T1000 (cell line): ENCODE data around the gene SNAPC2.
"Not testable (repeated sequence)": the region's sequence is repeated elsewhere in the genome, so short reads cannot be mapped to it uniquely, and the experiment has no call there.

ENCODE experiments used
- DNase-seq: peaks from one replicate; lab custom pipeline; 2025; ENCODE audit warnings: mixed read lengths; lab: John Stamatoyannopoulos, UW

The SNAPC2 gene

DNA sequence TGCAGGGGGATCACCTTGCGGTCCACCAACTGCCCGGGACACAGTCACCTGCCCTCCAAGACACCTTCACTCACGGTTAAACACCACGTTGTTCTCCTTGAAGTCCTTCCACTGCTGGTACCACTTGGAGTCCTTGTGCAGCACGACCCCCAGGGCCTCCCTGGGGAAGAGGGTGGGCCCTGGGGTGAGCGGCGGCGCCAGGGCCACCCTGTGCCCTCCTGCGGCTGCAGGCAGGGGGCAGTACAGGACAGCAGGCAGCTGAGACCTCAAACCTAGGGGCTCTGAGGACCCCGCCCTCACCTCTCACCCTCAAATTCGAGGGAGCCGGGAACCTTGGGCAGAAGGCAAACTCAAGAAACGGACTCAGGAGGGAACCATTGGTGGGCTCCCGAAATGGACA, 13.3 kb downstream of the SNAPC2 start:
- no peak for DNase-seq

DNA sequence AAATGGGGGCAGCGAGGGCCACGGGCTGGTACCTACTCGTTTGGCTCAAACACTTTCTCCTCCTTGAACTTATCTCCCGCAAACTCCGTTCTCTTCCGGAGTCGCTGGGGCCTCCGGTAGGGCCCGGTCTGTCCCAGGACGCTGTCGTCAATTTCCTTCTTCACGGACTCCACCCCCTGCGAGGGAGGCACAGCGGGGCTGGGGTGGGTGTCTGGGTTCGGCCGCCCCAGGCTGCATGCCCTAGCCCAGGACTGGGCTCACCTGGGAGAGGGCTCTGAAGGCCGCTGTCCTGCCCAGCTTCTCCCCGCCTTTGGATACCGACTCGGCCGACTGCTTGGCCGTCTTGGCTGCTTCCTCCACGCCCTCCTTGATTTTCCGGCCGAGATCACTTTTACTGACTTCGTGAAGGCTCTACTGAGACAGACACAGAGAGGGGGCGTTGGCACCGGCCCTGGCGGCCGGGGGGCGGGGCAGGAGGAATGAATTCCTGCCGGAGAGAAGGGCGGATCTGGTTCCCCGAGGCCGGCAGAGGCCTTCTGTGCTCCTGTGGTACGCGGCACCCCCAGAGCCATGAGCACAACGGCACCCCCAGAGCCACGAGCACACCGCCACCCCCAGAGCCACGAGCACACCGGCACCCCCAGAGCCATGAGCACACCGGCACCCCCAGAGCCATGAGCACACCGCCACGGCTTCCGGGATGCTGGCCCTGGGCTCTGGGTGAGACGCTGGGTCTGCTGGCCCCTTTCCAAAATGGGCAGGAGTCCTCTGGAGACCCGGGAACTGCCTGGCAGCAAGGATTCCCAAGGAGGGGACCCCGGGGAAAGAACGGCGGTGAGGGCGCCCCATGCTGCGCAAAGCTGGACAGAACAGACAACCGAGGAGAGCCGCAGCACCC, 13.9 kb downstream of the SNAPC2 start:
- DNase-seq = no peak

DNA sequence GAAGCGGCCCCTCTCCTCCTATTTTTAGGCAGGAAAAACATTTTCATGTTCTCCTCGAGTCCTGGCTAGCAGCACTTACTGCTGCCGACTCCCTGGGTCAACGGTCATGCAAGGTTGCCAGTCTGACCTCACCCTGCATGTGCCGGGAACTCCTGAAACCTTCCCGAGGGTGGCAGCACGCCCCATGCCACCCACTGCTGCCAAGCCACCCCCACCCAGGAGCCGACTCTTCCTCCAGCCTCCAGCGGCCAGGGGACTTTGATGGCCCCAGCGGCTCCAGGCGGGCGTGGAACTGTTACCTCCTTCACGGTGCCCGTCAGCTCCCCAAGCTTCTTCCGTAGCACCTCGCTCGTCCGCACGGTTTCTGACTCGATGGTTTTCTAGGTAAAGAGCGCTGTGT, 14.6 kb downstream of the SNAPC2 start:
- DNase-seq = no peak

DNA sequence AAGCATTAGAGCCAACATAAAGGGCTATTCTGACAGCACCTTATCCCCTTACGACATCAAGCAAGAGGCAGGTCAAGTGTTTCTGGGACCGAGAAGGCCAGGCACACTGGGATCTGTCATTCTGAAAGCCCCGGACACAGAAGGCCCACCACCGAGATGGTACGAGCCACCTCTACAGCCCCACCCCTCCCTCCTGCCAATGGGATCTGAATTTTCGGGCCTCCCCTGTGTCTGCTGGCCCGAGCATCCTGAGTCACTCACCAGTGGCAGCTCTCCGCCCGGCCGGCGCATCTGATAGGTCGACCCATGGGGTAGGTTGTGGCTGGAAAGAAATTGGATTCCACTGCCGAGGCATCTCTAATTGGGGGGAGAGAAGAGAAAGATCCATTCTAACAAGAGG, 20.7 kb downstream of the SNAPC2 start:
- DNase-seq = no peak

DNA sequence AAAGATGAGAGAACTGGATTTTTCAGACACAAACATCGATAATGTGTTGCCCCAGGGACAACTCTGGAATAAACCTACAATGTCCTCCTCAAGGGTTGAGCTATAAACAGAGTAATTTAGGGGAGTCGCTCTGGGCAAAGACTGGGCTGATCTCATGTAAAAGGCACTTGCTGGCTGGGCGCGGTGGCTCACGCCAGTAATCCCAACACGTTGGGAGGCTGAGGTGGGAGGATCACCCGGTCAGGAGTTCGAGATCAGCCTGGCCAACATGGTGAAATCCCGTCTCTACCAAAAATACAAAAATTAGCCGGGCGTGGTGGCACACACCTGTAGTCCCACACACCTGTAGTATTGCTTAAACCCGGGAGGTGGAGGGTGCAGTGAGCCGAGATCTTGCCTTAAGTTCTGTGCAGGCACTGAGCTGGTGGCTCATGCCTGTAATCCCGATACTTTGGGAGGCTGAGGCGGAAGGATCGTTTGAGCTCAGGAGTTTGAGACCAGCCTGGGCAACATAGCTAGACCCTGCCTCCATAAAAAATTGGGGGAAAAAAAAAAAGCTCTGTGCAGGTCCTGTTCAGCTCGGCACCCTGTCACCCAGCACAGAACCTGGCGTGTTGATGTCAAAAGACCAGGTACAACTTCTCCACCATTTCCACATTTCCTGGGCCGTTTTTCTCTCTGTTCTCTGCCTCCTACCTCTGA, 21.9 kb downstream of the SNAPC2 start:
- DNase-seq = no peak

DNA sequence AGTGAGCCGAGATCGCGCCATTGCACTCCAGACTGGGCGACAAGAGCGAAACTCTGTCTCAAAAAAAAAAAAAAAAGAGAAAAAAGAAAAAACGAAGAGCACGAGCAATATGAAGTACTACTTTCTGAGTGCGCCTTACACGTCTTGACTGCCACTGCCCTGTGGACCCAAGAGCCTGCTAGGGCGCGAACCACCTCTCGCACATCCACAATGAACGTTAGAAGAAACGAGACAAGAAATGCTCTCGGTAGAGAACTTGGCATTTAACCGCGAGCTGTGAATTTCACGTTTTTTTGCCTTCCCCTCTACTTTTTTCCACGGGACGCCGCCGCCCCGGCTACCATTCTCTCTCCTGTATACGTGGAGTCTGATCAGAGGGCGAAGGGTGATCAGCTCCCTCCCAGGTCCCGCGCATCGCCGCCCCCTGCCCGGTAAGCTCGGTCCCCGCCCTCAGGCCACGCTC, 22.9 kb downstream of the SNAPC2 start:
- no peak for DNase-seq

DNA sequence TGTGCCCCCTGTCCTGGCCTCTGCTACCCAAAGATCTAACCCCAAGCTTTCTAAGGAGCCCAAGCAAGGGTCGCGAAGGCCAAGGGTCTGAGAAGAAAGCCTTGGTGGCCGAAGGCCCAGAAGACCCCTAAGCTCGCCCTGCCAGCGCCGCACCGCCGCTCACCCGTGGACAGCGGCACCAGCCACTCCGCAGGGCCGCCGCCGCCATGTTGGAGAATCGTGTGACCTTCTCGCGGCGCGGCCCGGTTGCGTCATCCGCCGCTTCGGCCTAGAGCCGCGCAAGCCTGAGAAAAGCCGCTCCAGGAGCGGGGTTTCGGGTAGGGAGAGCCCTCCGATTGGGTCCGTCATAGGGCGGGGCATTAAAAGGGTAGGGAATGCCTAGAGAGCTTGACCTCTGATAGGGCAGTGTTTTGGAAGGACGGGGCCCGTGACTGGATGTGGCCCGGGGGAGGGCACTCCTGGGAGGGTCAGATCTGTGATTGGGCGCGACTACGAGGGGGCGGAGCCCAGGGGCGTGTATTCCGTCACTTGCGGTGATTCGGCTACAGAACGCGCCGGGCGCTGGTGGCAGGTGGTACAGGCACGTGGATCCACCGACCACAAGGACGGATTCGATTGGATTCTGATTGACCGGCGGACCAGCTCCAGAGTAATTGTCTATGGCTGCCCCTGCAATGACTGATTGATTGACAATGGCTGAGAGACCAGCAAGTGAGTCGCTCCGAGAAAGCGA, 23.5 kb downstream of the SNAPC2 start, which contains the start of gene TIMM44:
TIMM44 (minus strand) TSS at position 223 of the 733 bp plus-strand sequence; CDS start at position 208, 15 bp downstream.
- peak; percentile 98 for DNase-seq

DNA sequence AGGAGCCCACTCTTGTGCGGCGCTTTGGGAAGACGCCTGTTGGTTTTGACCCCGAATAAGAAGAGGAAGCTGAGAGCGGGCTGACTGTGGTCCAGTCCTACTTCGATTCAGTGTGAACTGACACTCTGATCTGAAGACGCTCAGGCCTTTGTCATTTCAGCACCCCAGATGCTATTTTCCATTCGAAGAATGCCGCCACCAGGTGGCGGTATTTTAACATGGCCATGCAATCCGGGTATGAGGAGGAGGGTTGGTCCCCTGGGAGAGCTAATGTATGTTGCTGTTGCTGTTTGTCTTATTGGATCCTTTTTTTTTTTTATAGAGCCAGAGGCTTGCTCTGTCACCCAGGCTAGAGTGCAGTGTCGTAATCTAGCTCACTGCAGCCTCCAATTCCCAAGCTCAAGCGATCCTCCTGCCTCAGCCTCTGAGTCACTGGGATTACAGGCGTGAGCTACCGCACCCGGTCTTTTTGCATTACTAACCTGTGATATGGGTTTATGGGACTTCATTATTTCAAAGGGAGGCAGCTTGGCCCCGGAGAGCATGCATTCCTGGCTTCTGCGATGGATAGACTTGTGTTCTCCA, 24.1 kb downstream of the SNAPC2 start:
- DNase-seq = peak; percentile 83

DNA sequence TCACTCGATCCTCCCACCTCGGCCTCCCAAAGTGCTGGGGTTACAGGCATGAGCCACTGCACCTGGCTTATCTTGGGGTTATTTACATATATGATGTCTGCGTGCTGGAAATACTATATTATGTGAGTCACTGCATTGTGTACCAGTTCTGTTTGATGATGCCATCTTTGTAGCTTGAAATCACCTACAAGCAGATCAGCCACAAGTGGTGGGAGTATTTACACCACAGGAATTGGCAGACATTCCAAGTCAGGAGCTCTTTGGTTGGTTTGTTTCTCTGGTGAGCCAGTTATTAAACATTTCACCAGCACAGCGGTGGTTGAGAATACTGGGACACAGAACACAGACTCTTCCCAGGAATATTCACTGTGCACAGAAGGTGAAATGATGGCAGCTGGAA, 27.8 kb downstream of the SNAPC2 start:
- no peak for DNase-seq

DNA sequence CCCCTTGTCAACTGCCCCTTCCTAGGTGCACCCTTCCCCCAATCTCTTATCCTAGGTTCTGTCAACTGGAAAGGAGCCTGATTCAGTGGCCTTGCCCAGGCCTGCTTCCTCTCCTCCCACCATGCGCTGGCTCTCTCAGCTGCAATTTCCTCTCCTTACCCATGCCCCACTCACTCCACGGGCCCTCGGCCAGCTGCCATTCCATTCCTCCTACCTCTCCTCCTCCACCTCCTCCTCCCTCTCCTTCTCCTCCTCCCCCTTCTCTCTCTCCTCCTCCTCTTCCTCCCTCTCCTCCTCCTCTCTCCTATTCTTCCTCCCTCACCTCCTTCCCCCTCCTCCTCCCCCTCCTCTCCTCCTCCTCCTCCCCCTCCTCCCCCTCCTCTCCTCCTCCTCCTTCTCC, 32.9 kb downstream of the SNAPC2 start:
- DNase-seq = no peak

DNA sequence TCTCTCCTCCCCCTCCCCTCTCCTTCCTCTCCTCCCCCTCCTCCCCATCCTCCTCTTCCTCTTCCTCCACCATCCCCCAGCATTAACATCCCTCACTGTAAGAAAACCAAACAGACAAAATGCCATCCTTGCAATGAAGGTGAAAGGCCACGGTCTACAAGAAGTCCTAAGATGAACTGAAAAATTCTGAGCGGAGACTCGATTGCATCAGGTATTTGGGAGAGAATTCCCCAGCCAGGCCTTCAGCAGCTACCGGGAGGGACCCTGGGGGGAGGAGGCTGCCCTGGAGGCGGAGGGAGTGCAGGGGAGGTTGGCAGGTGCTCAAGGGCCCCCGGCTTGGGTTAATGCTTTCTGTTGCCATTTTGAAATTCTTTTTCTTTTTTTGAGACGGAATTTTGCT, 33.4 kb downstream of the SNAPC2 start:
- no peak for DNase-seq

DNA sequence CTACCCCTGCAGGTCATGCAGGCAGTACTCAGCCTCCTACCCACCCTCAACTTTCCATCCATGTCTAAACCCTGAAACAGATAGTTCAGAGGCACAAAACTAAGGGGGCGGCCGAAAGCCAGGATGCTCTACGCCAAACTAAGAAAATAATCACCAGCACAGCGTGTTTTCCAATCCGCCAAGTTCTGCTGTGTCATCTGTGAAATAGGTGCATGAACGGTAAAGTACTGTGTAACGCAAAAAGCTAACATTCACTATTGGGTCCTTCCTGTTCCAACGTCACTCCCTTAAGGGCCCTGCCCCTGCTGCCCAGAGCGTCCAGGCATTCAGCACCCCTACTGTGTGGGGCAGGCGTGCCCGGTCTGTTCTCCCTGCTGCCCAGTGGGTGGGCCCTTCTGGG, 35.6 kb downstream of the SNAPC2 start:
- no peak for DNase-seq

DNA sequence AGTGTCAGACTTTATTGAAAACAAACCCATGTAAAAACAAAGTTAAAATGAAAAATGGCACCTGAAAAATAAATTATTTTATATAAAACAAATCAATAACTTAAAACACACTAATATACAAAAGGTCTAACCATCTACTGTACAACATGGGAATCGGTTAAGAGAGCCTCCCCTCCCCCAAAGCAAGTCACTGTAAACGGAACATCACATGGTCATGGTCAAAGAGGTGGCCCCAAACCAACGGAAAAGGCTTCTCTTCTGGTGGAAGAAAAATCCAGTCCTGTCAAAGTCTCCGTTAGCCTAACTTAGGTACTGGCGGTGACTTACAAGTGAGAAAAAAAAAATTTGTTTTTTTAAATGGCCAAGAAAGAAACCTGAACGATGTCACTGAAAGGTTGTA, 39.1 kb downstream of the SNAPC2 start:
- no peak for DNase-seq

DNA sequence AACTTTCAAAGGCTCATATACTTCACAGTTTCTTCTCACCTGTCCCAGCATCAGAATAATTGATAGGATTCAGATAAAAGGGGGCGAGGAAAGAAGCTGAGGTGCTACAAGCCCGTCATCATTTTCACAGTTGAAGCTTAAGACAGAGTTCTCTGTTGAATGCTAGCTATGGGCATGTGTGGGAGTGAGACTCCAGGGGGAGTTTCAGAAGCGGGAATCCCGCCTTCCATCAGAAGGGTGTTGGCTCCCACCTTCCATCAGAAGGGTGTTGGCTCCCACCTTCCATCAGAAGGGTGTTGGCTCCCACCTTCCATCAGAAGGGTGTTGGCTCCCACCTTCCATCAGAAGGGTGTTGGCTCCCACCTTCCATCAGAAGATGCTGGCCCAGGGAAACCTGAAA, 40.9 kb downstream of the SNAPC2 start:
- DNase-seq = not testable (repeated sequence)

DNA sequence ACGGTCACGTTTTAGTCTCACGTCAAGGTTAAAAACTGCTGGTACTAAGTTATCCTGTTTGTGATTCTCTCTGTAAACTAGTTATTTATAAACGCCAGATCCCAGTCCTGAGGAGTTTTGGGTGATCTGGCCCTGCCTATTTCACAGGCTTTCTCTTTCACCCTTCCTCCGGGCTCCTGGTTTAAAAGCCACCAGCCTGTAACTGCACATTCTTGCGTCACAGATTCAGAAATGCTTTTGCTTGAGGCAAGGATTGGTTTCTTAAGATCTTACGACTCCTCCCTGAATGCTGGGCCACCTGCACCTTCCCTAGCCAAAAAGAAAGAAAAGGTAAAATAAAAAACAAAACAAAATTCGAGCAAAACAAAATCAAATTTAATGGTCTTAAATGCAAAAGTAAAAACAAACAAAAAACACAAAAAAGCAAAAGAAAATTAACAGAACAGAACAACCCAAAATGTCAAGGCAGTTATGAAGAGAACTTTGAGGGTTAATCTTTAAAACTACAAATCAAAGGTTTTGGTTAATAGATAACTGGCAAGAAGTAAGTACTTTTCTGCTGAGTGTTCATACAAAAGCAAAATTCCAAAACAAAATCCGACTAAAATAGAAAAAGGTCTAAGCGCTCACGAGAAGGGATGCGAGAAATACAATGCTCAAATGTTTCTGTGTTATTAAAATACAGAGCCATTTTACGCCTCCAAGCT, 41.9 kb downstream of the SNAPC2 start:
- no peak for DNase-seq

DNA sequence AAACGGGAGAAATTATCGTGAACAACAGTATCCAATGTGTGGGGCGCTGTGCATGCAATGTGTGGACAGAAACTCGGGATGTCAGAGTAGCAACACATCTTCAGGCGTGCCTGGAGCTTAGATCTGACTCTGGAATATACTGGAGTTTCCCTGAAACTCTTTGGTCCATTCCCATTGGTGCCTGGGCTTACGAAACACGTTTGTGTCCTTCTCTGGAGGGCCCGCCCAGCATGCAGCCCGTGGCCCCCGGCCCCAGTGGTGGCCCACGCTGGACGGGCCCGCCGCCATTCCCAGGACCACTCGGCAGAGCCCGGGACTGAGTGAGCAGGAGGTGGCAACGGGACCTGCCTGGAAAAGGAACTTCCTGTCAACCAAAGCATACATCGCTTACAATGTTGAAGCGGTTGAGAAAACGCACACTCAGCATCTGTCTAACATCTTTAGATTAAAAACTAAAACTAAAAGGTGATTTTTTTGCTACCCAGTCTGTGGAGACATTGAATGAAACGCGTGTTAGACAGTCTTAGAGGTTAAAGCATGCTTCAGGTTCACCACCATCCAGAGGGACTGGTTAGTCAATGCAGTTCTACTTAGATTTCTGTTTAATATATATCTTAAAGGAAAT, 42.6 kb downstream of the SNAPC2 start:
- DNase-seq = no peak

DNA sequence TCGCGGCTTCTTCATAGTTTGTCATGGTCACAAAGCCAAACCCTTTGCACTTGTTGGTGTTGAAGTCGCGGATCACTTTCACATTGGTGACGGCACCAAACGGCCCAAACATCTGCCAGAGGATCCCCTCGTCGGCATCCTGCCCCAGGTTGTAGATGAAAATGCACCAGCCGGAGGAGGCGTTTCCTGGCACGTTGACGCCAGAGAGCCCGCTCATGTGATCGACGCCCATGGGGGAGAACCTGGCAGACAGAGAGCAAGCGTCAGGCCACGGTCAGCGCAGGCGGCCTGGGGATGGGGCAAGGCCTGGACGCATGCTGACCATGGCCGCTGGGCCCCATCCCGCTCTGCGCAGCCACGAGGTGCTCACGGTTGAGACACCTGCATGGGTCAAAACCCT, 43.4 kb downstream of the SNAPC2 start:
- no peak for DNase-seq

DNA sequence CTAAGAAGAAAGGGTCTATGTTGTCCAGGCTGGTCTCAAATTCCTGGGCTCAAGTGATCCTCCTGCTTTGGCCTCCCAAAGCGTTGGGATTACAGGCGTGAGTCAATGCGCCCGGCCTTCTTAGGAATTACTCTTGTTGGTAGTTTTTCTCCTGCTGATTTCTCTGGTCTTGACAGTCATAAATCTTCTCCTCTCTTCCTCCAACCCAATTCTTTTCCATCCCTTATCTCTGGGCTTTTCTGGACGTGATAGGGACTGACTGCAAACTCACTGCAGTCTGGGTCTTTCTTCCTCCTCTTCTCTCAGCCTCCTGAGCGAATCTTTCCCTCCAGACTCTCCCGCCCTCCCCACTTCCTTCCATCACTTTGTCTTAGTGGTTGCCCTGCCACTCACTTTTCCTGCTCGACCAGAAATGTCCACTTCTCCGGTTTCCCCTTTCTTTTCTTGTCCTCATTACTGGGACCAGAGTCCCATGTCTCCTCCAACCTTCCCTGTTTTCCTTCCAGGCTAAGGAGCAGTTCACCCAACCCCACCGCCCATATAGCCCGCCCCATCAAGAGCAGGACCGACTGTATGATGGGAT, 45.2 kb downstream of the SNAPC2 start:
- no peak for DNase-seq

DNA sequence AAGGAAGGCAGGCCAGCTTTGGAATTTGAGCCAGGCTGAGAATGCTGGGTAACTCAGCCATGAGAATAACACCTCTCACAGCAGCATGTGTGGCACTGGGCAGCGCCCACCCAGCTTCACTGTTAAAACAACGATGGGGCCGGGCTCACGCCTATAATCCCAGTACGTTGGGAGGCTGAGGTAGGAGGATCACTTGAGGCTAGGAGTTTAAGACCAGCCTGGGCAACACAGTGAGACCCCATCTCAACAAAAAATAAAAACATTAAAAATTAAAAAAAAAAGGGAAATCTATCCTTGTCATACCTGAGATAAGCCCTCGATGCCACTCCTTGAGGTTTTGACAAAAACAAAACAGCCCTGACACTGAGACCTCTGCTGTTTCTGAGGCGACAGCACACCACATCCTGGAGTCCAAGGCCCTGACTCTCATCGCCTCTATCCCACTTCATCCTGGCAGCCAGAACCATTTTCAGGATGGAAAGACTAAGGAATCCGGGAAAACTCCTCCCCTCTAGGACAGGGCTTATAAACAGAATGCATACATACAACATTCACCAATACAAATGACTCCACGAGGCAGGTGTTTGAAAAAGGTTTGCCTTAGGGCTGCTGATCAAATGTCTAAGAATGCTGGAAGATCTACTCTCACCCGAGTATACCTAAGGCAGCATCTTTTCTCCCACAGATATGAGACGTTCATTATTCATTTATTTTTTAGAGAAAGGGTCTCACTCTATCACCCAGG, 46.0 kb downstream of the SNAPC2 start:
- no peak for DNase-seq
